Esophagus muscularis mucosa (tissue), 4 donors: ENCODE data around the gene PDF. TPM values are rescaled to one million over a fixed set of nuclear protein-coding genes. Genes with fewer than 3 reads are reported as not detected.

Experiments used
- DNase-seq: peaks from one replicate; pipeline ENCODE4 v3.0.0-alpha.2; 2017; ENCODE audit errors: extremely low spot score
- H3K27ac ChIP-seq, 4 donors: fragments of 200-600 bp; sonication (generic); replicated peaks in 1 of 4; 1 replicate in 3 of 4; 2 replicates in 1 of 4; pipeline ENCODE4 v1.5.1; 2016 to 2019; ENCODE audit warnings: mild to moderate bottlenecking in 1 of 4
- H3K27me3 ChIP-seq, 4 donors: fragments of 200-600 bp; sonication (generic); one replicate each; pipeline versions ENCODE4 v1.5.1 to v1.6.0; 2016 to 2019
- H3K36me3 ChIP-seq, 4 donors: fragments of 200-600 bp; sonication (generic); one replicate each; pipeline ENCODE4 v1.5.1; 2016 to 2019
- H3K4me1 ChIP-seq, 4 donors: fragments of 200-600 bp; sonication (generic); one replicate each; pipeline ENCODE4 v1.5.1; 2016 to 2019
- H3K4me3 ChIP-seq, 4 donors: fragments of 200-600 bp; sonication (generic); 1 replicate in 2 of 4; 2 replicates in 2 of 4; pipeline ENCODE4 v1.5.1; 2016 to 2019; ENCODE audit warnings: mild to moderate bottlenecking in 4 of 4, moderate library complexity in 1 of 4
- H3K9me3 ChIP-seq, 4 donors: fragments of 200-600 bp; sonication (generic); 1 replicate in 3 of 4; 2 replicates in 1 of 4; pipeline ENCODE4 v1.5.1; 2016 to 2019
- EP300 ChIP-seq: sonication (generic); formaldehyde crosslinking; IDR thresholded peaks from one replicate; pipeline ENCODE4 v1.6.1; 2017; ENCODE audit warnings: antibody characterized with exemption
- POLR2A ChIP-seq: fragments of 450-650 bp; IDR thresholded peaks from one replicate; pipeline ENCODE4 v1.6.1; 2017; ENCODE audit warnings: antibody characterized with exemption, moderate library complexity, mild to moderate bottlenecking, low read depth
- POLR2AphosphoS5 ChIP-seq, 2 donors: sonication (generic); formaldehyde crosslinking; IDR thresholded peaks; one replicate each; pipeline ENCODE4 v1.6.1; 2017; ENCODE audit warnings: antibody characterized with exemption in 2 of 2
- WGBS: methylation state at CpG from one replicate; pipeline ENCODE4 v1.1.5; 2018; 5-methylcytosine and 5-hydroxymethylcytosine counted together
- intact Hi-C: fragments of 100-400 bp; cut with DNase I; formaldehyde crosslinking; loops from one replicate; pipeline ENCODE4 v1.15.1; 2023
- total RNA-seq, 4 donors: library from RNA; depleted of rRNA; stranded (reverse); fragments of >200 nt; gene quantifications; one replicate each; pipeline versions ENCODE4 v1.1.0 to v1.2.1, GENCODE V29; 2016
- TF ChIP-seq, protein P1 (sequence below), 3 experiments: fragments of 200-600 bp in 2 of 3; fragments of 450-650 bp in 1 of 3; sonication (generic) in 2 of 3; IDR thresholded peaks; one replicate each; pipeline ENCODE4 v1.5.1; 2017 to 2019; ENCODE audit warnings: antibody characterized with exemption in 3 of 3, mild to moderate bottlenecking in 2 of 3, moderate library complexity in 1 of 3

PDF gene
- total RNA-seq, 4 donors from 2014 or later = 5.4 to 17.5 (median 12.6) TPM

DNA sequence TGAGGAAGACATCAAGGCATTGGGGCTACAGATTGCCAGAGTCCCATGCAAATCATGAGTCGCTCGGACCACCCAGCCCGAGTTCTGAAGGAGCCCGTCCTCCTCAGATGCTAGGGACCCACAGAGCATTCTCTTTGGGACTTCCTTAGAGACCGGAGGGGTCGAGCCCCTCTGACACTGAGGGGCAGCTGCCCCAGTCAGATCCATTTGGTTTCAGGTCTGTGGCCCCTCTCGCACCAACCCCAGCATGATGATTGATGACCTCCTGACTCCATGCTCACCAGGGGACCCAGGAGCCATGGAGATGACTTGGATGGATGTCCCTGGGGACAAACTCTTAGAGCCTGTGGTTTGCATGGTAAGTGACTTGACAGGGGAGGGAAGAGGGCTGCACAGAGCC is 8.0 kb downstream of the PDF start:
- TF ChIP-seq POLR2AphosphoS5 (IDR thresholded peaks at IDR 0.05) (no peak), EP300 (no peak), POLR2A (no peak)
- TF ChIP-seq, protein P1, sequence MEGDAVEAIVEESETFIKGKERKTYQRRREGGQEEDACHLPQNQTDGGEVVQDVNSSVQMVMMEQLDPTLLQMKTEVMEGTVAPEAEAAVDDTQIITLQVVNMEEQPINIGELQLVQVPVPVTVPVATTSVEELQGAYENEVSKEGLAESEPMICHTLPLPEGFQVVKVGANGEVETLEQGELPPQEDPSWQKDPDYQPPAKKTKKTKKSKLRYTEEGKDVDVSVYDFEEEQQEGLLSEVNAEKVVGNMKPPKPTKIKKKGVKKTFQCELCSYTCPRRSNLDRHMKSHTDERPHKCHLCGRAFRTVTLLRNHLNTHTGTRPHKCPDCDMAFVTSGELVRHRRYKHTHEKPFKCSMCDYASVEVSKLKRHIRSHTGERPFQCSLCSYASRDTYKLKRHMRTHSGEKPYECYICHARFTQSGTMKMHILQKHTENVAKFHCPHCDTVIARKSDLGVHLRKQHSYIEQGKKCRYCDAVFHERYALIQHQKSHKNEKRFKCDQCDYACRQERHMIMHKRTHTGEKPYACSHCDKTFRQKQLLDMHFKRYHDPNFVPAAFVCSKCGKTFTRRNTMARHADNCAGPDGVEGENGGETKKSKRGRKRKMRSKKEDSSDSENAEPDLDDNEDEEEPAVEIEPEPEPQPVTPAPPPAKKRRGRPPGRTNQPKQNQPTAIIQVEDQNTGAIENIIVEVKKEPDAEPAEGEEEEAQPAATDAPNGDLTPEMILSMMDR (IDR thresholded peaks at IDR 0.05) = no peak
- peaks cover 69 to 98% (median 94%) of the 10 kb centered on the region in 4 donors for H3K36me3 ChIP-seq
- intact Hi-C loops = no loop called here

DNA sequence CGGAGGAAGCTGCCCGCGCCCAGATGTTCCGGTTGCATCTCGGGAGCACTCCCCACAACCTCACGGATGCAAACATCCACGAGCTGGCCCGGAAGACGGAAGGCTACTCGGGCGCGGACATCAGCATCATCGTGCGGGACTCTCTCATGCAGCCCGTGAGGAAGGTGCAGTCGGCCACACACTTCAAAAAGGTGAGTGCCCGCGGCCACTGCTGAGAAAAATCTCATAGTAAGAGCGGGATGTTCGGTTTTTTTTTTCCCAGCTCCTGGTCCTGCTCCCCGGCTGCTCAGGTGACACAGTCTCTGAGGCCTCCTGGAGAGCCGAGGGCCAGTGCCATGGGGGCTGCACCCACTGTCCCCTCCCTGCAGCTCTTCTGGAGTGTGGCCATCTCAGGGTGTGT is 9.3 kb downstream of the PDF start:
- 90% methylated on average over 21 of the region's 22 CpGs for whole genome bisulfite sequencing
- Histone ChIP-seq H3K36me3 (peaks cover 81 to 100% (median 99%) of the 10 kb centered on the region in 4 donors), H3K27me3 (no peaks in the 10 kb centered on the region), H3K4me3 (no peak overlapping the region), H3K27ac (no peak overlapping the region), H3K4me1 (peaks cover 2 to 15% (median 10%) of the 10 kb centered on the region in 4 donors), H3K9me3 (no peaks in the 10 kb centered on the region)
- TF ChIP-seq POLR2A (no peak), POLR2AphosphoS5 (IDR thresholded peaks at IDR 0.05) (no peak), EP300 (no peak)
- TF ChIP-seq, protein P1 (IDR thresholded peaks at IDR 0.05) = no peak
- no peak for DNase-seq
- intact Hi-C loops = no loop called here

More for the DNA sequence above, 8.0 kb downstream of the PDF start:
- Histone ChIP-seq H3K27me3 (no peaks in the 10 kb centered on the region), H3K27ac (no peak overlapping the region), H3K4me3 (no peak overlapping the region), H3K4me1 (peaks cover 9 to 26% (median 22%) of the 10 kb centered on the region in 4 donors), H3K9me3 (no peaks in the 10 kb centered on the region)
- WGBS = 80% methylated on average over 7 of the region's 7 CpGs
- DNase-seq = no peak

DNA sequence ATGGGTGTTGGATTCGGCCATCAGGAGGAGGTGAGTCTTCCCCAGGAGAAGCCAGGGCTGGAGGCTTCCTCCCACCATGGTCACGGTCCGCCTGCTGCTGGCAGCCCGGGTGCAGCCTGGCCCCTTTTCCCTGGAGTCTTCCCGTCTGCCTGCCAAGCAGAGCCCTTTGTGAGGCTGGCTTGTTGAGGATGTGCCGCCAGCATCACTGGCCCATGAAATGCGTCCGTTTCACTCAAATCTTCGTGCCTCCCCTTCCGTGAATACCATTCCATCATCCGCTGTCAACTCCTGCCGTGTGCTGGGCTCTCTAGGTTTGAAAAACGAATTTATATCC is 9.7 kb downstream of the PDF start:
- TF ChIP-seq EP300 = no peak
- no peak for TF ChIP-seq POLR2AphosphoS5 (IDR thresholded peaks at IDR 0.05)
- TF ChIP-seq, protein P1 (IDR thresholded peaks at IDR 0.05) = no peak
- TF ChIP-seq POLR2A = no peak
- Histone ChIP-seq H3K4me1 (peaks cover 0 to 11% (median 6%) of the 10 kb centered on the region in 4 donors), H3K27ac (no peak overlapping the region), H3K4me3 (no peak overlapping the region), H3K9me3 (no peaks in the 10 kb centered on the region), H3K36me3 (peaks cover 81 to 100% (median 99%) of the 10 kb centered on the region in 4 donors), H3K27me3 (no peaks in the 10 kb centered on the region)
- intact Hi-C loops = no loop called here
- no peak for DNase-seq
- 96% methylated on average over 7 of the region's 13 CpGs for WGBS

DNA sequence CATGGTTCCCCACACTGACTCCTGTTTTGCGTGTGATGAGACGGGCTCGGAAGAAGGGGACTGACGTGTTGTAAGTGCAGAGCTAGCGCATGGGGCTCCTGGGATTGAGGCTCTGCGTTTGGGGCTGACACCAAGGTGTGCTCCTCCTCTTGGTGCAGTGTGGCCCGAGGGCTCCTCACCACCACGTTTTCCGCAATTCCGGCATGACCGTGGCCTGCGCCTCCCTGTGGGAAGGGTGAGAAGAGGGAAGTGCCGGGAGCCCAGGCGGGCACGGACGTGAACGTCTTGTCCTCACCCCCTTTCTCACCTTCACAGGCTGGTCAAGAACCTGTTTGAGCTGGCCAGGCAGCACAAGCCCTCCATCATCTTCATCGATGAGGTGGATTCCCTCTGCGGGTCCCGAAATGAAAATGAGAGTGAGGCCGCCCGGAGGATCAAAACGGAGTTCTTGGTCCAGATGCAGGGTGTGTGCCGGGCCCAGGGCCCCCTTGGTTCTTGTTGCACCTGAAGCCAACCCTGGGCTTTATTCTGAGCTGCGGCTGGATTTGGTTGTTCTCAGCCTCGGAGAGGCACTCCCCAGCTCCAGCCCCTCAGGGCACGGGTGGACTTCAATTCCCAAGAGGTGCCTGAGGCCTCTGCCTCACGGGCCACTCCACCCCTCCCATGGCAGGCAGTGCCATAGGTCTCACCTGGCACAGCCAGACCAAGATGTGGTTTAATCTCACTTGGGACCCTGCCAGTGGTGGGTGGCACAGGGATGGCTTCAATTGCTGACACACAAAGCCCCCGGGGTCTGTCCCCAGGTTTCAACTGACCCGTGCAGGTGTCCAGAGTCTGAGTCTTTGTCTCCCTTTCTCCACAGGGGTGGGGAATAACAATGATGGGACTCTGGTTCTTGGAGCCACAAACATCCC is 10.3 kb downstream of the PDF start:
- DNase-seq = no peak
- TF ChIP-seq, protein P1 (IDR thresholded peaks at IDR 0.05) = no peak
- no peak for TF ChIP-seq POLR2AphosphoS5 (IDR thresholded peaks at IDR 0.05)
- no peak for TF ChIP-seq POLR2A
- TF ChIP-seq EP300 = no peak
- intact Hi-C loops = no loop called here

More for the DNA sequence above, 10.3 kb downstream of the PDF start:
- Histone ChIP-seq H3K27ac (no peak overlapping the region), H3K36me3 (peaks cover 78 to 100% (median 99%) of the 10 kb centered on the region in 4 donors), H3K4me3 (no peak overlapping the region), H3K9me3 (no peaks in the 10 kb centered on the region), H3K27me3 (no peaks in the 10 kb centered on the region), H3K4me1 (peaks cover 0 to 14% (median 7%) of the 10 kb centered on the region in 4 donors)
- WGBS = 90% methylated on average over 23 of the region's 30 CpGs
